Activated T-cell treated with anti-CD3 and anti-CD28 coated beads for 48 hours (primary cell): ENCODE measurements around the gene DUSP16.
"Not testable (repeated sequence)": the region's sequence is repeated elsewhere in the genome, so short reads cannot be mapped to it uniquely, and the experiment has no call there.

Experiments
- DNase-seq: peaks from one replicate; pipeline ENCODE4 v3.0.0-alpha.2; 2020; ENCODE audit warnings: low read depth

The DUSP16 gene

GRCh38 chr12:12585115-12585863 lies 22.6 kb upstream of the DUSP16 start:
- DNase-seq: no peak

- DNase-seq: no peak
Observed at GRCh38 chr12:12583510-12584178, 21.0 kb upstream of the DUSP16 start.

- peak; percentile 43 for DNase-seq
Observed at GRCh38 chr12:12582895-12583303, 20.2 kb upstream of the DUSP16 start.

GRCh38 chr12:12582193-12582881 lies 19.7 kb upstream of the DUSP16 start:
- DNase-seq: no peak

GRCh38 chr12:12580716-12581115 lies 18.1 kb upstream of the DUSP16 start:
- DNase-seq: not testable (repeated sequence)

GRCh38 chr12:12577786-12578185 lies 15.1 kb upstream of the DUSP16 start:
- no peak for DNase-seq

GRCh38 chr12:12572659-12573058 lies 10.0 kb upstream of the DUSP16 start:
- no peak for DNase-seq

GRCh38 chr12:12565971-12566370 lies 3.3 kb upstream of the DUSP16 start:
- DNase-seq: not testable (repeated sequence)

GRCh38 chr12:12564911-12565310 lies 2.2 kb upstream of the DUSP16 start:
- no peak for DNase-seq

- no peak for DNase-seq
Observed at GRCh38 chr12:12563290-12563928, 746 bp upstream of the DUSP16 start.

- DNase-seq: no peak
Observed at GRCh38 chr12:12562016-12562483, 613 bp downstream of the DUSP16 start.

GRCh38 chr12:12561371-12562015 lies 1.2 kb downstream of the DUSP16 start:
- DNase-seq: peak; percentile 37

- no peak for DNase-seq
Observed at GRCh38 chr12:12560587-12561370, 1.9 kb downstream of the DUSP16 start.

GRCh38 chr12:12559719-12560296 lies 2.9 kb downstream of the DUSP16 start:
- no peak for DNase-seq

- DNase-seq: no peak
Observed at GRCh38 chr12:12558291-12558690, 4.4 kb downstream of the DUSP16 start.

GRCh38 chr12:12557733-12558132 lies 4.9 kb downstream of the DUSP16 start:
- no peak for DNase-seq

- DNase-seq: no peak
Observed at GRCh38 chr12:12555656-12556055, 7.0 kb downstream of the DUSP16 start.

- DNase-seq: no peak
Observed at GRCh38 chr12:12553208-12553785, 9.4 kb downstream of the DUSP16 start.

GRCh38 chr12:12551115-12551514 lies 11.5 kb downstream of the DUSP16 start:
- DNase-seq: no peak

GRCh38 chr12:12550277-12550676 lies 12.4 kb downstream of the DUSP16 start:
- no peak for DNase-seq
